HepG2 (cell line): ENCODE data around the gene DNAJC12. TPM values are rescaled to one million over a fixed set of nuclear protein-coding genes. Genes with fewer than 3 reads are reported as not detected.
A peak's percentile ranks its signal among the peaks of the same experiment; 100 is the strongest.

Experiments
- GATAD2A ChIP-seq: IDR thresholded peaks from 2 replicates; pipeline ENCODE4 v1.6.1; 2016
- HCFC1 ChIP-seq: fragments of 150-350 bp; IDR thresholded peaks from 2 replicates; pipeline ENCODE4 v1.6.1; 2014; ENCODE audit warnings: low read depth, low read length
- HNF4G ChIP-seq, 2 experiments: sonication (generic) in 1 of 2; formaldehyde crosslinking in 1 of 2; IDR thresholded peaks; 2 replicates each; pipeline versions ENCODE4 v1.4.0 to v1.6.1; 2011 to 2020; ENCODE audit warnings: borderline replicate concordance in 2 of 2, low read depth in 2 of 2, mild to moderate bottlenecking in 2 of 2, low read length in 1 of 2, missing genetic modification reagents in 1 of 2, moderate library complexity in 1 of 2
- HNRNPUL1 ChIP-seq: fragments of 200-400 bp; formaldehyde crosslinking; IDR thresholded peaks from 2 replicates; pipeline ENCODE4 v1.6.1; 2017; ENCODE audit warnings: low read depth, mild to moderate bottlenecking, low read length, moderate library complexity
- NFE2 ChIP-seq: sonication (generic); formaldehyde crosslinking; IDR thresholded peaks from 2 replicates; pipeline ENCODE4 v1.4.0; 2020; ENCODE audit warnings: missing genetic modification reagents
- NFYB ChIP-seq: sonication (generic); formaldehyde crosslinking; IDR thresholded peaks from 2 replicates; pipeline ENCODE4 v1.4.0; 2020; ENCODE audit warnings: missing genetic modification reagents
- NR0B2 ChIP-seq: sonication (generic); formaldehyde crosslinking; IDR thresholded peaks from 2 replicates; pipeline ENCODE4 v1.4.0; 2020; ENCODE audit warnings: mild to moderate bottlenecking, missing genetic modification reagents
- NRL ChIP-seq: sonication (generic); formaldehyde crosslinking; IDR thresholded peaks from 2 replicates; pipeline ENCODE4 v1.5.0; 2020; ENCODE audit warnings: missing genetic modification reagents, mild to moderate bottlenecking, moderate library complexity, borderline replicate concordance
- SIX1 ChIP-seq: sonication (generic); formaldehyde crosslinking; IDR thresholded peaks from 2 replicates; pipeline ENCODE4 v1.4.0; 2020; ENCODE audit warnings: missing genetic modification reagents, borderline replicate concordance
- TARDBP ChIP-seq: sonication (generic); formaldehyde crosslinking; IDR thresholded peaks from 2 replicates; pipeline ENCODE4 v1.8.0; 2022; ENCODE audit warnings: mild to moderate bottlenecking, missing genetic modification reagents
- ZFP36L2 ChIP-seq: sonication (generic); formaldehyde crosslinking; IDR thresholded peaks from 2 replicates; pipeline ENCODE4 v1.4.0; 2020; ENCODE audit warnings: missing genetic modification reagents
- ZNF383 ChIP-seq: sonication (generic); formaldehyde crosslinking; IDR thresholded peaks from 2 replicates; pipeline ENCODE4 v1.4.0; 2020; ENCODE audit warnings: missing genetic modification reagents, mild to moderate bottlenecking, borderline replicate concordance
- ZNF687 ChIP-seq: sonication (generic); formaldehyde crosslinking; IDR thresholded peaks from 2 replicates; pipeline ENCODE4 v1.5.1; 2020; ENCODE audit warnings: mild to moderate bottlenecking, missing genetic modification reagents, moderate library complexity
- ZNF720 ChIP-seq: sonication (generic); formaldehyde crosslinking; IDR thresholded peaks from 2 replicates; pipeline ENCODE4 v1.4.0; 2020; ENCODE audit warnings: missing genetic modification reagents
- ZNF891 ChIP-seq: sonication (generic); formaldehyde crosslinking; IDR thresholded peaks from 2 replicates; pipeline ENCODE4 v1.5.0; 2020; ENCODE audit warnings: mild to moderate bottlenecking, missing genetic modification reagents
- polyA plus RNA-seq, 8 experiments: library from polyadenylated mRNA; depleted of rRNA in 3 of 8; stranded (reverse) in 7 of 8; unstranded in 1 of 8; fragments of >200 nt; fragmentation: Illumina TruSeq in 4 of 8; extraction: Trizol in 4 of 8; gene quantifications; 2 replicates each; pipeline versions ENCODE4 v1.2.1 to v1.2.3, GENCODE V29; 2011 to 2016; ENCODE audit warnings: low read depth in 4 of 8, missing spikeins in 1 of 8, mixed read lengths in 1 of 8; ENCODE audit not compliant: insufficient read depth in 1 of 8
- total RNA-seq, 5 experiments: library from RNA; depleted of rRNA; stranded (reverse); fragments of >200 nt; fragmentation: Illumina TruSeq; extraction: Trizol; gene quantifications; 2 replicates each; pipeline ENCODE4 v1.2.3, GENCODE V29; 2016; ENCODE audit warnings: low read depth in 1 of 5
- TF ChIP-seq, protein P1 (sequence below): IDR thresholded peaks from 2 replicates; pipeline ENCODE4 v1.6.1; 2016; ENCODE audit warnings: low read depth
- TF ChIP-seq, protein P2 (sequence below): sonication (generic); formaldehyde crosslinking; IDR thresholded peaks from 2 replicates; pipeline ENCODE4 v1.8.1; 2022; ENCODE audit warnings: mild to moderate bottlenecking, missing genetic modification reagents
- TF ChIP-seq, protein P3 (sequence below): sonication (generic); formaldehyde crosslinking; IDR thresholded peaks from 2 replicates; pipeline ENCODE4 v1.9.0; 2021; ENCODE audit warnings: missing genetic modification reagents, borderline replicate concordance

DNAJC12 gene
- total and polyA plus RNA-seq, 2 of the 13 experiments (the other 11 are each of a cell fraction or from before 2014, with no cell fraction given) = 11.6 to 43.9 TPM

GRCh38 chr10:67788028-67788886 is 49.7 kb downstream of the DNAJC12 start (continued):
- TF ChIP-seq ZNF687 (CRISPR knock-in tag) (peak; percentile 42; the same call in 1 of the 2 replicates), HNF4G (IDR thresholded peaks at IDR 0.05; ENCODE audit: borderline replicate concordance, low read depth, low read length) (no peak), HNF4G (CRISPR knock-in tag; IDR thresholded peaks at IDR 0.05; ENCODE audit: borderline replicate concordance, low read depth) (no peak), ZFP36L2 (CRISPR knock-in tag) (no peak), ZNF383 (CRISPR knock-in tag) (no peak), NFYB (no peak), SIX1 (CRISPR knock-in tag) (no peak), NFE2 (CRISPR knock-in tag) (no peak), ZNF891 (CRISPR knock-in tag) (peak; percentile 49; the same call in 1 of the 2 replicates), ZNF720 (CRISPR knock-in tag) (no peak), NRL (CRISPR knock-in tag) (no peak), HNRNPUL1 (no peak), GATAD2A (CRISPR knock-in tag) (peak; percentile 55), TARDBP (CRISPR knock-in tag) (no peak), NR0B2 (CRISPR knock-in tag) (no peak), HCFC1 (no peak)
- TF ChIP-seq, protein P1, sequence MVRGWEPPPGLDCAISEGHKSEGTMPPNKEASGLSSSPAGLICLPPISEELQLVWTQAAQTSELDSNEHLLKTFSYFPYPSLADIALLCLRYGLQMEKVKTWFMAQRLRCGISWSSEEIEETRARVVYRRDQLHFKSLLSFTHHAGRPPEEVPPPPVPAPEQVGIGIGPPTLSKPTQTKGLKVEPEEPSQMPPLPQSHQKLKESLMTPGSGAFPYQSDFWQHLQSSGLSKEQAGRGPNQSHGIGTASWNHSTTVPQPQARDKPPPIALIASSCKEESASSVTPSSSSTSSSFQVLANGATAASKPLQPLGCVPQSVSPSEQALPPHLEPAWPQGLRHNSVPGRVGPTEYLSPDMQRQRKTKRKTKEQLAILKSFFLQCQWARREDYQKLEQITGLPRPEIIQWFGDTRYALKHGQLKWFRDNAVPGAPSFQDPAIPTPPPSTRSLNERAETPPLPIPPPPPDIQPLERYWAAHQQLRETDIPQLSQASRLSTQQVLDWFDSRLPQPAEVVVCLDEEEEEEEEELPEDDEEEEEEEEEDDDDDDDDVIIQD (CRISPR knock-in tag) = 0 out of 2 replicates have a peak, but pooled peaks have one; percentile 38
- TF ChIP-seq, protein P2, sequence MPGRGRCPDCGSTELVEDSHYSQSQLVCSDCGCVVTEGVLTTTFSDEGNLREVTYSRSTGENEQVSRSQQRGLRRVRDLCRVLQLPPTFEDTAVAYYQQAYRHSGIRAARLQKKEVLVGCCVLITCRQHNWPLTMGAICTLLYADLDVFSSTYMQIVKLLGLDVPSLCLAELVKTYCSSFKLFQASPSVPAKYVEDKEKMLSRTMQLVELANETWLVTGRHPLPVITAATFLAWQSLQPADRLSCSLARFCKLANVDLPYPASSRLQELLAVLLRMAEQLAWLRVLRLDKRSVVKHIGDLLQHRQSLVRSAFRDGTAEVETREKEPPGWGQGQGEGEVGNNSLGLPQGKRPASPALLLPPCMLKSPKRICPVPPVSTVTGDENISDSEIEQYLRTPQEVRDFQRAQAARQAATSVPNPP (CRISPR knock-in tag) = no peak
- TF ChIP-seq, protein P3, sequence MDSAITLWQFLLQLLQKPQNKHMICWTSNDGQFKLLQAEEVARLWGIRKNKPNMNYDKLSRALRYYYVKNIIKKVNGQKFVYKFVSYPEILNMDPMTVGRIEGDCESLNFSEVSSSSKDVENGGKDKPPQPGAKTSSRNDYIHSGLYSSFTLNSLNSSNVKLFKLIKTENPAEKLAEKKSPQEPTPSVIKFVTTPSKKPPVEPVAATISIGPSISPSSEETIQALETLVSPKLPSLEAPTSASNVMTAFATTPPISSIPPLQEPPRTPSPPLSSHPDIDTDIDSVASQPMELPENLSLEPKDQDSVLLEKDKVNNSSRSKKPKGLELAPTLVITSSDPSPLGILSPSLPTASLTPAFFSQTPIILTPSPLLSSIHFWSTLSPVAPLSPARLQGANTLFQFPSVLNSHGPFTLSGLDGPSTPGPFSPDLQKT (CRISPR knock-in tag) = no peak
